ENCODE measurements around the gene VAPA. TPM values are rescaled to one million over a fixed set of nuclear protein-coding genes. Genes with fewer than 3 reads are reported as not detected.

Gene VAPA
- total RNA-seq, 2 experiments from 2014 or later, result 125 to 129 TPM

- no peak overlapping the region for H3K27ac Mint-ChIP-seq
- peaks cover 16% of the 10 kb centered on the region for H3K4me1 Mint-ChIP-seq
- no peaks in the 10 kb centered on the region for H3K9me3 Mint-ChIP-seq
- H3K36me3 Mint-ChIP-seq, result no peaks in the 10 kb centered on the region
- ATAC-seq (ENCODE audit: low read depth), result no peak
- H3K27me3 Mint-ChIP-seq, result peaks cover 28% of the 10 kb centered on the region
- no peak for DNase-seq
- POLR2A ChIA-PET, result no interaction called here
- H3K4me3 Mint-ChIP-seq, result no peak overlapping the region
Observed at GRCh38 chr18:9965711-9966624, 52.2 kb downstream of the VAPA start.

GRCh38 chr18:9968081-9968848 is 54.4 kb downstream of the VAPA start:
- no peaks in the 10 kb centered on the region for H3K9me3 Mint-ChIP-seq
- peak overlapping the region; percentile 26 for H3K4me3 Mint-ChIP-seq
- peaks cover 16% of the 10 kb centered on the region for H3K4me1 Mint-ChIP-seq
- POLR2A ChIA-PET, result no interaction called here
- peak overlapping the region; percentile 42 for H3K27ac Mint-ChIP-seq
- no peak for ATAC-seq (ENCODE audit: low read depth)
- H3K36me3 Mint-ChIP-seq, result no peaks in the 10 kb centered on the region
- peaks cover 31% of the 10 kb centered on the region for H3K27me3 Mint-ChIP-seq
- DNase-seq, result no peak

GRCh38 chr18:9969247-9969646 is 55.4 kb downstream of the VAPA start:
- Mint-ChIP-seq H3K4me1 (peaks cover 16% of the 10 kb centered on the region), H3K9me3 (no peaks in the 10 kb centered on the region), H3K4me3 (no peak overlapping the region), H3K27me3 (peaks cover 31% of the 10 kb centered on the region), H3K27ac (no peak overlapping the region), H3K36me3 (no peaks in the 10 kb centered on the region)
- ATAC-seq (ENCODE audit: low read depth), result no peak
- DNase-seq, result no peak
- POLR2A ChIA-PET, result no interaction called here

- H3K27ac Mint-ChIP-seq, result no peak overlapping the region
- POLR2A ChIA-PET, result interaction anchor here (0.6 kb wide), 1 partner anchor 392 kb away, joined by 3 read pairs; no protein-coding TSS in a partner anchor
- peaks cover 8% of the 10 kb centered on the region for H3K4me1 Mint-ChIP-seq
- peaks cover 22% of the 10 kb centered on the region for H3K27me3 Mint-ChIP-seq
- ATAC-seq (ENCODE audit: low read depth) (peak; percentile 54), DNase-seq (peak; percentile 56)
- H3K9me3 Mint-ChIP-seq, result peaks cover 4% of the 10 kb centered on the region
- no peak overlapping the region for H3K4me3 Mint-ChIP-seq
- H3K36me3 Mint-ChIP-seq, result no peaks in the 10 kb centered on the region
Observed at GRCh38 chr18:9971313-9971920, 57.6 kb downstream of the VAPA start.

GRCh38 chr18:9973470-9973869 is 59.7 kb downstream of the VAPA start:
- POLR2A ChIA-PET, result no interaction called here
- ATAC-seq (ENCODE audit: low read depth) (no peak), DNase-seq (no peak)
- Mint-ChIP-seq H3K27me3 (peaks cover 16% of the 10 kb centered on the region), H3K4me1 (peaks cover 2% of the 10 kb centered on the region), H3K4me3 (no peak overlapping the region), H3K9me3 (peaks cover 5% of the 10 kb centered on the region), H3K27ac (no peak overlapping the region), H3K36me3 (no peaks in the 10 kb centered on the region)

- ATAC-seq (ENCODE audit: low read depth), result no peak
- Mint-ChIP-seq H3K9me3 (peaks cover 5% of the 10 kb centered on the region), H3K36me3 (no peaks in the 10 kb centered on the region), H3K27ac (no peak overlapping the region), H3K27me3 (peaks cover 10% of the 10 kb centered on the region), H3K4me1 (no peaks in the 10 kb centered on the region), H3K4me3 (no peak overlapping the region)
- no peak for DNase-seq
- POLR2A ChIA-PET, result no interaction called here
Observed at GRCh38 chr18:9974279-9974915, 60.6 kb downstream of the VAPA start.

- Mint-ChIP-seq H3K36me3 (no peaks in the 10 kb centered on the region), H3K27ac (no peak overlapping the region), H3K4me1 (no peaks in the 10 kb centered on the region), H3K27me3 (peaks cover 6% of the 10 kb centered on the region), H3K9me3 (peaks cover 5% of the 10 kb centered on the region), H3K4me3 (no peak overlapping the region)
- ATAC-seq (ENCODE audit: low read depth), result no peak
- no peak for DNase-seq
- POLR2A ChIA-PET, result no interaction called here
Observed at GRCh38 chr18:9975658-9976057, 61.8 kb downstream of the VAPA start.

GRCh38 chr18:9982711-9983110 is 68.9 kb downstream of the VAPA start:
- DNase-seq, result no peak
- Mint-ChIP-seq H3K9me3 (peaks cover 1% of the 10 kb centered on the region), H3K4me1 (no peaks in the 10 kb centered on the region)

GRCh38 chr18:9984080-9984479 is 70.3 kb downstream of the VAPA start:
- ATAC-seq (ENCODE audit: low read depth), result no peak
- Mint-ChIP-seq H3K27me3 (peaks cover 3% of the 10 kb centered on the region), H3K36me3 (no peaks in the 10 kb centered on the region), H3K4me1 (no peaks in the 10 kb centered on the region), H3K27ac (no peak overlapping the region), H3K9me3 (no peaks in the 10 kb centered on the region), H3K4me3 (no peak overlapping the region)
- no peak for DNase-seq
- POLR2A ChIA-PET, result interaction anchor here (0.7 kb wide), 1 partner anchor 23 kb away, joined by 3 read pairs; no protein-coding TSS in a partner anchor

More at GRCh38 chr18:9982711-9983110, 68.9 kb downstream of the VAPA start:
- H3K36me3 Mint-ChIP-seq, result no peaks in the 10 kb centered on the region
- H3K27me3 Mint-ChIP-seq, result peaks cover 4% of the 10 kb centered on the region
- no peak overlapping the region for H3K27ac Mint-ChIP-seq
- ATAC-seq (ENCODE audit: low read depth), result no peak
- POLR2A ChIA-PET, result no interaction called here
- H3K4me3 Mint-ChIP-seq, result no peak overlapping the region

GRCh38 chr18:9985641-9986040 is 71.8 kb downstream of the VAPA start:
- POLR2A ChIA-PET, result no interaction called here
- no peaks in the 10 kb centered on the region for H3K4me1 Mint-ChIP-seq

GRCh38 chr18:9986156-9986930 is 72.5 kb downstream of the VAPA start:
- Mint-ChIP-seq H3K4me1 (no peaks in the 10 kb centered on the region), H3K27ac (no peak overlapping the region), H3K4me3 (no peak overlapping the region), H3K9me3 (no peaks in the 10 kb centered on the region), H3K36me3 (no peaks in the 10 kb centered on the region), H3K27me3 (no peaks in the 10 kb centered on the region)
- POLR2A ChIA-PET, result no interaction called here
- DNase-seq, result no peak
- ATAC-seq (ENCODE audit: low read depth), result no peak

More at GRCh38 chr18:9985641-9986040, 71.8 kb downstream of the VAPA start:
- ATAC-seq (ENCODE audit: low read depth), result no peak
- Mint-ChIP-seq H3K36me3 (no peaks in the 10 kb centered on the region), H3K27ac (no peak overlapping the region), H3K27me3 (no peaks in the 10 kb centered on the region), H3K4me3 (no peak overlapping the region), H3K9me3 (no peaks in the 10 kb centered on the region)
- no peak for DNase-seq

GRCh38 chr18:9987345-9987744 is 73.5 kb downstream of the VAPA start:
- POLR2A ChIA-PET, result no interaction called here
- no peaks in the 10 kb centered on the region for H3K9me3 Mint-ChIP-seq

More at GRCh38 chr18:9987345-9987744, 73.5 kb downstream of the VAPA start:
- Mint-ChIP-seq H3K36me3 (no peaks in the 10 kb centered on the region), H3K4me1 (no peaks in the 10 kb centered on the region), H3K4me3 (no peak overlapping the region), H3K27ac (no peak overlapping the region), H3K27me3 (no peaks in the 10 kb centered on the region)
- ATAC-seq (ENCODE audit: low read depth), result no peak
- no peak for DNase-seq
